Thymus (tissue), 11 donors: ENCODE measurements around the gene IL6R. TPM values are rescaled to one million over a fixed set of nuclear protein-coding genes. Genes with fewer than 3 reads are reported as not detected.

Experiments used
- DNase-seq, 9 donors: peaks; one replicate each; pipeline ENCODE4 v3.0.0-alpha.2; 2013; ENCODE audit warnings: low spot score in 9 of 9, low read depth in 6 of 9, missing footprints in 1 of 9
- H3K27ac ChIP-seq, 2 donors: one replicate each; pipeline ENCODE4 v1.5.1; 2013; ENCODE audit warnings: control low read depth in 1 of 2, low read depth in 1 of 2, low read length in 1 of 2, mild to moderate bottlenecking in 1 of 2, moderate library complexity in 1 of 2
- H3K27me3 ChIP-seq, 2 donors: one replicate each; pipeline ENCODE4 v1.5.1; 2013; ENCODE audit warnings: low read length in 1 of 2; ENCODE audit not compliant: control insufficient read depth in 2 of 2, insufficient read depth in 1 of 2
- H3K36me3 ChIP-seq, 2 donors: one replicate each; pipeline ENCODE4 v1.5.1; 2013; ENCODE audit warnings: low read length in 1 of 2, mild to moderate bottlenecking in 1 of 2, moderate library complexity in 1 of 2; ENCODE audit not compliant: control insufficient read depth in 2 of 2, insufficient read depth in 2 of 2
- H3K4me1 ChIP-seq, 2 donors: one replicate each; pipeline ENCODE4 v1.5.1; 2013; ENCODE audit warnings: low read length in 2 of 2; ENCODE audit not compliant: control insufficient read depth in 2 of 2, insufficient read depth in 2 of 2
- H3K4me3 ChIP-seq, 2 donors: one replicate each; pipeline ENCODE4 v1.5.1; 2013; ENCODE audit warnings: low read length in 2 of 2, control low read depth in 1 of 2, mild to moderate bottlenecking in 1 of 2
- H3K9me3 ChIP-seq, 2 donors: one replicate each; pipeline ENCODE4 v1.5.1; 2013; ENCODE audit warnings: low read length in 1 of 2, mild to moderate bottlenecking in 1 of 2; ENCODE audit not compliant: control insufficient read depth in 2 of 2, insufficient read depth in 1 of 2
- WGBS: extraction: QIAGEN DNeasy Blood & Tissue Kit; methylation state at CpG from one replicate; pipeline ENCODE4 v1.1.7; 2013; 5-methylcytosine and 5-hydroxymethylcytosine counted together
- polyA plus RNA-seq: library from polyadenylated mRNA; stranded (reverse); fragments of 200-250 nt; gene quantifications from one replicate; pipeline ENCODE4 v1.2.3, GENCODE V29; 2013
- total RNA-seq: library from RNA; stranded (reverse); fragments of 120-200 nt; gene quantifications from one replicate; pipeline ENCODE4 v1.2.4, GENCODE V29; 2013
- donor health status: healthy.

Gene IL6R
- total and polyA plus RNA-seq, 2 donors, result 10.3 to 10.5 TPM

DNA sequence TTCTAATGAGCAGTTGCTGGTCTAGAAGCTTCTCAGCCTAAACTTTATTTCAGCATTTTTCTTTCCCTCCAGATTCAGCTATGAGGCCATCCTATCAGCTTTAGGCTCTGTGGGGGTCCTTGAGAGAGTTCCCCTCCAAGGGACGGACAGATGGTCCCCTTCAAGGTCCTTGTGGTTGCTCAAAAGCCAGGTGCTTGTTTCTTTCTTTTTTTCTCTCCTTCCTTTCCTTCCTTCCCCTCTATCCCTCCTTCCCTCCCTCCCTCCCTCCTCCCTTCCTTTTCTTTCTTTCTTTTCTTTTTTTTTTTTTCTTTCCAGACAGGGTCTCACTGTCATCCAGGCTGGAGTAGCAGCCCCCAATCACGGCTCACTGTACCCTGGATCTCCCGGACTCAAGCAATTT, 1.2 kb upstream of the IL6R start:
- DNase-seq, result no peak
- no peak overlapping the region for H3K4me3 ChIP-seq
- H3K4me1 ChIP-seq, result peaks cover 17 to 68% of the 10 kb centered on the region in 2 donors
- no peaks in the 10 kb centered on the region for H3K36me3 ChIP-seq
- WGBS, result 59% methylated on average over 3 of the region's 3 CpGs
- H3K9me3 ChIP-seq, result no peaks in the 10 kb centered on the region
- H3K27ac ChIP-seq, result no peak overlapping the region
- peaks cover 13 to 49% of the 10 kb centered on the region in 2 donors for H3K27me3 ChIP-seq

DNA sequence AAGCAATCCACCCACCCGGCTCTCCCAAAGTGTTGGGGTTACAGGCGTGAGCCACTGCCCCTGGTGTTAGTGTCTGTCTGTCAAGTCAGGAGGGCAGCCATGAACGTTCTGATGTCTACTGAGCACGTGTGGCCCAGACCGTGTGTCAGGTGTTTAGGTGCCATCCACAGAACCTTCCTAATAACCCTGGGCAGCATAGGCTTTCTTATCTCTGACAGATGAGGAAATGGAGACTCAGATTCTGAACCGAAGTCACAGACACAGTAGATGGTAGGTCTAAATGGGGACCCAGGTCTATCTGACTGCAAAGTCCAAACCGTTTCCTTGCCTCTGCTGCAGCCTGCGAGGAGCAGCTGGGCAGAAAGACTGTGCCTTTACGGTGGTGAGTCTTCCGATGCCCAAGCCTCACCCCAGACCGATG, 622 bp upstream of the IL6R start:
- Histone ChIP-seq H3K4me3 (peak overlapping the region in 1 of 2 donors; percentile 23), H3K27ac (peak overlapping the region in 1 of 2 donors; percentile 85), H3K4me1 (peaks cover 17 to 68% of the 10 kb centered on the region in 2 donors), H3K36me3 (no peaks in the 10 kb centered on the region), H3K27me3 (peaks cover 13 to 49% of the 10 kb centered on the region in 2 donors), H3K9me3 (no peaks in the 10 kb centered on the region)
- 28% methylated on average over 11 of the region's 11 CpGs for WGBS
- DNase-seq, result peak in 1 of 9 donors; percentile 33

DNA sequence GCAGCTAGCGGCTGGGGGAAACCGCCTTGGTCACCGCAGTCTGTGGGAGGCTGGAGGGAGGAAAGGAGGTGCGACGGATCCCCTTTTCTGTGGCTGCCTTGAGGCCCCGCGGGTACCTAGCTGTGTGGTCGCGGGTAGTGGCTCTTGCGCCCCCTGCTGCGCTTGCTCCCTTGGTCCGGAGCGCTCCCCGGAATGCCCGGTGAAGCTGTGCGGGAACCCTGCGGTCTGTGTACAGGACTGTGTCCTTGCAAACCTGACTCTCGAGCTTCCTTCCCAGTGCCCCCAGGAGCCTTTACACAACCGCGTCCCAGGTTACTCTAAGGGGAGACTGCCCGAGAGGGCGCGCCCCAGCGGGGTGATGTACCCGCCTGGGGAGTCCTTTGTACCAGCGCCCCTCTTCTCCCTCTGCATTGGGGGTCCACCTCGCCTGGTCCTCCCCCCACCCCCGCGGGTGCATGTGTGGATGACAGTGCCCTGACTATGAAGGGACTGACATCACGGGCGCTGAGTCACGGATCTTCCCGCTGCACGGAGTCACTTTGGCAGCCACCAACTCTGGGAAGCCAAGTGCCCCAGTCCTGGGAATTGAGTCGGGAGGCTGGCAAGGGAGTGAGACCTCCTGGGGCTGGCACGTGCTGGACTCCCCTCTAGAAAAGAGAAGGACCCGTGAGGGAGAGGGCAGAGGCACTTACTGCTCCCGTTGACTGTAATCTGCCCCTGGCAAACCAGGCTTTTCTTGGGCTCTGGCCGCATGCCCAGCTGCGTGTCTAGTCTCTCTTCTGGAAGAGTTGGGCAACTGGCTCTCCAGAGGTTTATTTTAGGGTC, 816 bp downstream of the IL6R start:
- H3K9me3 ChIP-seq, result no peaks in the 10 kb centered on the region

DNA sequence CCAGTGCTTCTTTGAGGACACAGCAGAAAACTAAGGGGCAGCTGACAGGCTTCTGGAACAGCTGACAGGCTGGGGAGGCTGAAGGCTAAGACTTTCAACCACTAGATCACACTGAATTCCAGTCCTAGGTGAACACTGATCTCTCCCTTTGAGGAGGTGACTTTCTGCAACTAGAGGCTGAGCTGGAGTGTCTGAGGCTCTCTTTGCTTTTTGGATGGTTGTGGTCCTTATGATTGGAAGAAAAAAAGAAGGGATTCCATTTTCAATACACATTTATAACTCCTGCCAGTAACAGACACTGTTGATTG, 1.4 kb downstream of the IL6R start:
- H3K36me3 ChIP-seq, result no peaks in the 10 kb centered on the region
- no peak for DNase-seq
- H3K9me3 ChIP-seq, result no peaks in the 10 kb centered on the region
- H3K4me1 ChIP-seq, result peaks cover 17 to 74% of the 10 kb centered on the region in 2 donors
- peak overlapping the region; percentile 37 to 90 for H3K27ac ChIP-seq
- H3K27me3 ChIP-seq, result peaks cover 13 to 49% of the 10 kb centered on the region in 2 donors
- H3K4me3 ChIP-seq, result peak overlapping the region; percentile 33 to 48

More for the DNA sequence above, 816 bp downstream of the IL6R start:
- Histone ChIP-seq H3K4me1 (peaks cover 17 to 74% of the 10 kb centered on the region in 2 donors), H3K27me3 (peaks cover 13 to 49% of the 10 kb centered on the region in 2 donors), H3K36me3 (no peaks in the 10 kb centered on the region), H3K4me3 (peak overlapping the region; percentile 33 to 48), H3K27ac (peak overlapping the region; percentile 37 to 85)
- WGBS, result 3% methylated on average over 40 of the region's 40 CpGs
- peak in 1 of 9 donors; percentile 28 for DNase-seq

DNA sequence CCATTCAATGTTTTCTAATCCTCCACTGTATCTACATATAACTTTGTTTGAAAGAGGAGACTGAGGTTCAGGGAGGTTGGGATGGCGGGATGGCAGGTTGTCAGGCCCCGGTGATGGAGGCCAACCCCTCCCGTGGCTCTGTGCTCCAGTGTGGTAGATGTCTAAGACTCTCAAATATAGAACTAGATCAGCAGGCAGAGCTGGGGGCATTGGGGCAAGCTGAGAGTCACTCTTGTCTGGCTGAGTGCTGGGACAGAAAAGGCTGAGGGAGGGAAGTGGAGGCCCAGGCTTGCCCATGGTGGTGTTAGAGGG, 1.7 kb downstream of the IL6R start:
- Histone ChIP-seq H3K4me1 (peaks cover 17 to 71% of the 10 kb centered on the region in 2 donors), H3K27ac (peak overlapping the region; percentile 22 to 90)

DNA sequence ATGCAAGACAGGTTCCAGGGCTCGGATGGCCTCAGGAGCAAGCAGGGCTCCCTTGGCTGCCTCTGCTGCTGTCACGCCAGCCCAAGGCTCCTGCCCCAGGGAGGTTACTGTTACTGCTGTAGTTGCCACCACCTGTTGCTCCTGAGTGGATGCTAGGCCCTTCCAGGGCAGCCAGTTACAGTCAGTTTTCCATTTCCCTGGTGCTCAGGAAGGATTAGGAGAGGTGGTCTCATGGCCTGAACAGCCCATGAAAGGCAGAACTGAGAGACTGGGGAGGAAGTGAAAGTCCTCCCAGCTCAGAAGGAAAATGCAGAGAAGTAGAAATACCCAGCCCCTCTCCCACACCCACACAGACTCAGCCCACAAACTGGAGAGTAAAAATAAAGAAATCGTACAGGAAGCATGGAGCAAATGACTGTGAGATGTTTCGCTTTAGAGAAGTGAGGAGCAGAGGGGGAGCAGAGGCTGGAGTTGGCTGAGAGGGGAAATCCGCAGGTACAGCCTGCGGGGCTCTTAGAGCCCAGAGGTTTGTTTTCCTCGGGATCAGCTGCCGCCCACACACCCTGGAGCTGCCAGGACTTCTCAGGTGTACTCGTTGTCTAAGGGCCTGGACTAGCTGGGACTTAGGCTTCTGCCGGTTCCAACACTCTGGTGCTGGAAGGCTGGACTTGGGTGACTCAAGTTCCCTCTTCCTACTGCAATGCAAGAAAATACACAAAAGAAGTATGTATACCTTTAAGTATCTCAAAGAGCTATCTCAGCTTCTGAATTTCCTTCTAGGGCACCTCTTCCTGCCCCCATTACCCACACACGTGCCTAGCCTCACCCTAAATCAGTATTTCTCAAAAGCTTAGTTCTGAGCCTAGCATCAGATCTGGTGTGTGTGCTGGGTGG, 2.3 kb downstream of the IL6R start:
- Histone ChIP-seq H3K9me3 (no peaks in the 10 kb centered on the region), H3K36me3 (no peaks in the 10 kb centered on the region), H3K4me1 (peaks cover 17 to 66% of the 10 kb centered on the region in 2 donors), H3K4me3 (peak overlapping the region; percentile 10 to 27), H3K27ac (peak overlapping the region; percentile 22 to 90), H3K27me3 (peaks cover 13 to 46% of the 10 kb centered on the region in 2 donors)
- peak in 1 of 9 donors; percentile 64 for DNase-seq
- 21% methylated on average over 11 of the region's 11 CpGs for WGBS

More for the DNA sequence above, 1.7 kb downstream of the IL6R start:
- no peaks in the 10 kb centered on the region for H3K36me3 ChIP-seq
- H3K27me3 ChIP-seq, result peaks cover 13 to 46% of the 10 kb centered on the region in 2 donors
- DNase-seq, result no peak
- peak overlapping the region in 1 of 2 donors; percentile 10 for H3K4me3 ChIP-seq
- no peaks in the 10 kb centered on the region for H3K9me3 ChIP-seq
- WGBS, result 79% methylated on average over 3 of the region's 3 CpGs

DNA sequence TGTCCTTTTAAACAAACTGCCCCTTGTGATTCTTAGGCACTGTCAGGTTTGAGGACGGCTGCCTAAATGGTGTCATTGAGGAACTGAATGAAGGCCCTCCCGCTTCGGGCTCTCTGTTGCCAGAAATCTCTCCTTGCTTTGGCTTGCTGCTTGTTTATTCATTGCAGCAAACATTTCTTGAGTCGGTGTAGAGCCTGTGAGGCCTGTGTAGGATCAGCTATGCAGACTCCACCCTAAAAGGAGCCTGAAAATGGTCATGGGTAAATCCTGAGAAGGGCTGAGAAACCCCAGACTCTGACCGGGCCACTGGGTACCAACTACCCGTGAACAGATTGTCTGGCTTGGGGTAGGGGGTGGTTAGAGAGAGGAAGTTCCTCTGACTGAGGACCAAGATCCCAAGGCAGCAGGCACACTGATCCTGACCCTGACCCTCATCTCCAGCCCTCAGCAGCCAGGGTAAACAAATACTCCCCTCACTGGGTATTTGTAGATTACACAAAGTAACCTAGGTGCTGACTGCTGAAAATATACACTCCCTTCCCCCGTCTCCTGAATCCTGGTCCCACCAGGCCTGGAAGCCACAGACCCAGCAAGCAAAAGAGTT, 3.1 kb downstream of the IL6R start:
- peak overlapping the region; percentile 5 to 22 for H3K27ac ChIP-seq
- no peaks in the 10 kb centered on the region for H3K9me3 ChIP-seq
- H3K4me3 ChIP-seq, result peak overlapping the region in 1 of 2 donors; percentile 27
- no peak for DNase-seq
- no peaks in the 10 kb centered on the region for H3K36me3 ChIP-seq
- peaks cover 15 to 57% of the 10 kb centered on the region in 2 donors for H3K4me1 ChIP-seq
- 76% methylated on average over 7 of the region's 7 CpGs for WGBS
- H3K27me3 ChIP-seq, result peaks cover 13 to 46% of the 10 kb centered on the region in 2 donors

DNA sequence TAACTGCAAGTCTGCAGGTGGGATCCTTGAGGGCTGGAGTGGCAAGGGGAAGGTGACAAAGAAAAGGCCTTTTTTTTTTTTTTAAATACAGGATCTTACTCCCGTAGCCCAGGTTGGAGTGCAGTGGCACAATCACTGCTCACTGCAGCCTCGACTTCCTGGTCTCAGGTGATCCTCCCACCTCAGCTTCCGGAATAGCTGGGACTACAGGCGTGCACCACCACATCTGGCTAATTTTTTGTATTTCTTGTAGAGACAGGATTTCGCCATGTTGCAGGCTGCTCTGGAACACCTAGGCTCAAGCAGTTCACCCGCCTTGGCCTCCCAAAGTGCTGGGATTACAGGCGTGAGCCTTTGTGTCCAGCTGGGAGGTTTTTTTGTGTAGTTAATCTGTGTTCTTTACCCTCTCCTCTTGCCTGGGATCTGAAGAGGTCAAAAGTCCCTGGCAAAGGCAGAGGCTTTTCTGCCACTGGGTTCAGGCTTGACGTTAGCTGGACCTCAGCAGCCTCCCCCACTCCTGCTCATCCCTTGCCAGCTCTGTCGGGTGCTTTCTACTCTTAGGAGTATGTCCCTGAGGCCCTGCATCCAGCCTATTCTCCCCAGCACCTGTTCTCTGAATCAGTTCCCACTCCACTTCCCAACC, 5.2 kb downstream of the IL6R start:
- peaks cover 11 to 27% of the 10 kb centered on the region in 2 donors for H3K27me3 ChIP-seq
- peaks cover 8 to 37% of the 10 kb centered on the region in 2 donors for H3K4me1 ChIP-seq
- H3K9me3 ChIP-seq, result no peaks in the 10 kb centered on the region
- H3K27ac ChIP-seq, result no peak overlapping the region
- H3K4me3 ChIP-seq, result no peak overlapping the region
- no peak for DNase-seq
- no peaks in the 10 kb centered on the region for H3K36me3 ChIP-seq
- 88% methylated on average over 9 of the region's 9 CpGs for WGBS
